ENCODE measurements around the gene ADAMTSL1.

The ADAMTSL1 gene

DNA sequence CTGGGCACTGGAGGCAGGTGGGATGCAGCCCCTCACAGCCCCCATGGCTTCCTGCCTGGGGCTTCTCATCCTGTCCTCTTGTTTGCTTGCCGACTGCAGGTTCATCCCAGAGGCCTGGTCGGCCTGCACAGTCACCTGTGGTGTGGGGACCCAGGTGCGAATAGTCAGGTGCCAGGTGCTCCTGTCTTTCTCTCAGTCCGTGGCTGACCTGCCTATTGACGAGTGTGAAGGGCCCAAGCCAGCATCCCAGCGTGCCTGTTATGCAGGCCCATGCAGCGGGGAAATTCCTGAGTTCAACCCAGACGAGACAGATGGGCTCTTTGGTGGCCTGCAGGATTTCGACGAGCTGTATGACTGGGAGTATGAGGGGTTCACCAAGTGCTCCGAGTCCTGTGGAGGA, 232.7 kb downstream of the ADAMTSL1 start:
- DNase-seq (ENCODE audit: low read depth), result no peak
- TF ChIP-seq, protein P1, sequence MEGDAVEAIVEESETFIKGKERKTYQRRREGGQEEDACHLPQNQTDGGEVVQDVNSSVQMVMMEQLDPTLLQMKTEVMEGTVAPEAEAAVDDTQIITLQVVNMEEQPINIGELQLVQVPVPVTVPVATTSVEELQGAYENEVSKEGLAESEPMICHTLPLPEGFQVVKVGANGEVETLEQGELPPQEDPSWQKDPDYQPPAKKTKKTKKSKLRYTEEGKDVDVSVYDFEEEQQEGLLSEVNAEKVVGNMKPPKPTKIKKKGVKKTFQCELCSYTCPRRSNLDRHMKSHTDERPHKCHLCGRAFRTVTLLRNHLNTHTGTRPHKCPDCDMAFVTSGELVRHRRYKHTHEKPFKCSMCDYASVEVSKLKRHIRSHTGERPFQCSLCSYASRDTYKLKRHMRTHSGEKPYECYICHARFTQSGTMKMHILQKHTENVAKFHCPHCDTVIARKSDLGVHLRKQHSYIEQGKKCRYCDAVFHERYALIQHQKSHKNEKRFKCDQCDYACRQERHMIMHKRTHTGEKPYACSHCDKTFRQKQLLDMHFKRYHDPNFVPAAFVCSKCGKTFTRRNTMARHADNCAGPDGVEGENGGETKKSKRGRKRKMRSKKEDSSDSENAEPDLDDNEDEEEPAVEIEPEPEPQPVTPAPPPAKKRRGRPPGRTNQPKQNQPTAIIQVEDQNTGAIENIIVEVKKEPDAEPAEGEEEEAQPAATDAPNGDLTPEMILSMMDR (IDR thresholded peaks at IDR 0.05; ENCODE audit: low read depth, low read length, missing control alignments), result no peak
- no peak overlapping the region for H3K4me3 ChIP-seq (ENCODE audit: low read depth, low read length)

DNA sequence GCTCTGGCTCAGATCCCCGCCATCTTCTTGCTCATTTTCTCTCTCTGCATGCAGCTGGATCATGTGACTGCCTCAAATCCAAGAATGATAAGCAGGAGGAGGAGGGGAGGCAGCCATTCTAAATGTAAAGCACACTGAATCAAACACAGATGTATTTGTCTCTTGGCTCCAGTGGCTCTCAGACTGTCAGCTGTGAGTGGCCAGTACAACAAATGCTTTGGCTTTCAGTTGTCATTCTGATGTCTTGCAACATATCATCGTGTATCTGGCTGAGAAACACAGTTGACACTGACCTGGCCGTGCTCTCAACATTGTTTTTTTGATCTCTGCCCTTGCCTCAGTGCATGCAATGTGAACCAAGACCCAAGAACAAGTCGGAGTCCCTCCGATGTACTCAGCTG, 233.1 kb downstream of the ADAMTSL1 start:
- H3K4me3 ChIP-seq (ENCODE audit: low read depth, low read length), result no peak overlapping the region
- no peak for DNase-seq (ENCODE audit: low read depth)
- TF ChIP-seq, protein P1 (IDR thresholded peaks at IDR 0.05; ENCODE audit: low read depth, low read length, missing control alignments), result no peak

DNA sequence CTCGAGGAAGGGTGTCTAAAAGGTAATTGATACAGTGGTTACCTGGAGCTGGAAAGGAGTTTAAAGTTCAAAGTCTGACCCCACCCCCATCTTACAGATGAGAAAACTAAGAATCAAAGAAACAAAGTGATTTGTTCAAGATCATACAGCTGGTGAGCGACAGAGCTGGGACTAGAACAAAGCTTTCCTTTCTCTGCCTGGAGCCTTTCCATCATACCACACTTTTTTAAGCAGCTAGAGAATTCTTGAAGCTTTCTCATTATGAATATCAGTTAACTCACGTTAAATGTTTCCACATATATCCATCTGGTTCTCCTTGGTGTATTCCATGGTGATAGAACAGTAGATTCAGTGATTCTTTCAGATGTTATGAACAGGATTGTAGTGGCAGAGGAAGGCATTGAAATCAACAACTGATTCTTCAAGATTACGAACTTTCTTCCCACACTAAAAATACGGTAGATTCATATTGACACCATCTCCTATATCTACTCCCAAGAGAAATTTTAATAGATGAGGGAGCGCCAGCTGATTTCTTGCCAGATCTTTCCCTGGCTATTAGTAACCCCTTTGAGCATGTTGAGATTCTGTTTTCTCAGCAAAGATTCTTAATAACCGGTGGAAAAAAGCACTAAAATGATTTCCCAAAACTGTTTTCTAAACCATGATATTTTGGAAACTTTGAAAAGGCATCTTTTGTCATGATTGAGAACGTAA, 233.7 kb downstream of the ADAMTSL1 start:
- DNase-seq (ENCODE audit: low read depth), result no peak
- TF ChIP-seq, protein P1 (IDR thresholded peaks at IDR 0.05; ENCODE audit: low read depth, low read length, missing control alignments), result no peak
- H3K4me3 ChIP-seq (ENCODE audit: low read depth, low read length), result no peak overlapping the region

DNA sequence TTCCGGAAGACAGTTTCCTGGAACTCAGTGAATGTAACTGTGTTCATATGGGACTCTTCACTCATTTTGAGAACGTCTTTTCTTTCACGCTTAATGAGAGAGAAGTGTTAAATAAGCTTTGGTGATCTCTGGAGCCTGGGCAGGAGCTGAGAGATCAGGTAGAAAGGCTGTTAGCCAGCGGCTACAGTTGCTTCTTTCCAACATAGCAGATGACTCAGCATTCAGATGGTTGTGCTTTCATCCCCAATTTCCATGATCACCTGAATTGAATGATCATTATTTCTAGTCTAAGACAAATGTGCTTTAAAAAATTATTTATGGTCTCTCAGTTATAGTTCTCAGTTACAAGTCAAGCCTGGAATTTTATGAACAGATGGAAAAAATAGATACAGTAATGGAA, 234.5 kb downstream of the ADAMTSL1 start:
- no peak overlapping the region for H3K4me3 ChIP-seq (ENCODE audit: low read depth, low read length)
- DNase-seq (ENCODE audit: low read depth), result no peak
- TF ChIP-seq, protein P1 (IDR thresholded peaks at IDR 0.05; ENCODE audit: low read depth, low read length, missing control alignments), result no peak

DNA sequence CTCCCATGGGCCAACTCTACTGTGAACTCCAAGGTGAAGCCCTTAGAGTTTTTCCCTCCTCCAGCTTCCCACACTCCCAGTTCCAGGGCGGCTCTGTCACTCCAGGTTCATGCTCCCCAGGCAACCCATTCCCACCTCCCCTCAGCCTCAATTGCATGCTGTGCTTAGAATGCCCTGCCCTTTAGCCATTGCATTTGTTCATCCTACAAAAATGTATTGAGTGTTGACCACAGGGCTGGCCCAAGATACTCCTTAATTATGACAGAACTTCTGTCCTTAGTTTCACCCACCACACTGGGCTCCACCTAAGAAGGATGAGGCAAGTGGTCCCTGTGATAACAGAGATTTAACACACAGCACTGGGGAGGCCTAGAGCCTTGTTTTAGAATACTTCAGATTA, 236.1 kb downstream of the ADAMTSL1 start:
- TF ChIP-seq, protein P1 (IDR thresholded peaks at IDR 0.05; ENCODE audit: low read depth, low read length, missing control alignments), result no peak

DNA sequence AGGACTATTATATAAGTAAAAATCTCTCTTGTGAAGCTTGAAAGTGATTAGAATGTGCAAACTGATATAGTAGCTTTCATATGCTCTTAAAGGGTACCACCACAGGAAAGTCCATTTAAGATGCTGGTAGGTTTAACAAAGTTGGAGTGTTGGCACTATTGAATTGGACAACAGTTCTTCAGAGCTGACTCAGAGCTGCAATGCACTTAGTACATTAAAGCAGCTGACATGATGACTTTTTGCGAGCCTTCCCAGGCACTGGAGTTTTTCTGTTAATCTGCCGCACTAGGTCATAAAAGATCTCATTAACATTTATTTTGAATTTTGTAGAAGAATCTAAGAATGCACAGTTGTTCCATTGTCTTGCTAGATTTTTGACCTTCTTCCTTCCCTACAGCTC, 243.8 kb downstream of the ADAMTSL1 start:
- DNase-seq (ENCODE audit: low read depth), result no peak
- H3K4me3 ChIP-seq (ENCODE audit: low read depth, low read length), result no peak overlapping the region
- TF ChIP-seq, protein P1 (IDR thresholded peaks at IDR 0.05; ENCODE audit: low read depth, low read length, missing control alignments), result no peak

More for the DNA sequence above, 236.1 kb downstream of the ADAMTSL1 start:
- H3K4me3 ChIP-seq (ENCODE audit: low read depth, low read length), result no peak overlapping the region
- DNase-seq (ENCODE audit: low read depth), result no peak

DNA sequence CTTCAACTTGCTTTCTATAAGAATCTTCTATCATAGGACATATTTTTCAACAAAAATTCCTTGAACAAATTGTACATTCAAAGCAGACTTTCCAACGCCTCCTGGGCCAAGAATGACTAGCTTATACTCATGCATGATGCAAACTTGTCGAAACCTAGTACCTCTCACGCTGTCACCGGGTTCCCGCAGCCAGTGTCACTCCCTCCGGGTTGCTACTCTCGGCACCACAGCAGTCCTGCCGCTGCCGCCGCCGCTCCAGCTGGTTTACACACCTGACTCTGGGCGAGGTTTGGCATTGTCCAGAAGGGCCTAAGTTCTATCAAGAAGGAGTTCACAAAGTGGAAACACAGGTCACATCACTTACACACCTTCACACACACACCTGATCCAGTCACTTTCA, 244.4 kb downstream of the ADAMTSL1 start:
- no peak overlapping the region for H3K4me3 ChIP-seq (ENCODE audit: low read depth, low read length)
- DNase-seq (ENCODE audit: low read depth), result no peak
- TF ChIP-seq, protein P1 (IDR thresholded peaks at IDR 0.05; ENCODE audit: low read depth, low read length, missing control alignments), result no peak

Measured in GM12864 (cell line).